ENCODE results near the gene DHDH.

The DHDH gene

GRCh38 chr19:48985711-48986110 lies 52.2 kb downstream of the DHDH start:
- Histone ChIP-seq H3K79me1 (ENCODE audit: low read length) (peaks cover 3% of the 10 kb centered on the region), H3K23ac (ENCODE audit: low read length) (no peak overlapping the region), H3K9ac (ENCODE audit: low read length) (no peak overlapping the region), H3K4me3 (ENCODE audit: low read length) (no peak overlapping the region), H2AK5ac (ENCODE audit: low read length) (no peak overlapping the region), H4K5ac (ENCODE audit: low read length) (no peak overlapping the region), H3K36me3 (ENCODE audit: control insufficient read depth, insufficient read depth, low read length) (peaks cover 3% of the 10 kb centered on the region), H2BK5ac (ENCODE audit: low read length) (no peak overlapping the region), H3K18ac (ENCODE audit: low read length) (no peak overlapping the region), H3K27me3 (ENCODE audit: insufficient read depth, low read length, poor library complexity) (no peaks in the 10 kb centered on the region), H3K4ac (ENCODE audit: low read depth, low read length) (no peak overlapping the region), H3K79me2 (ENCODE audit: control insufficient read depth, insufficient read depth, low read length) (no peaks in the 10 kb centered on the region), H2BK120ac (ENCODE audit: low read depth, low read length) (no peak overlapping the region), H4K8ac (ENCODE audit: low read depth, low read length) (no peak overlapping the region), H3K27ac (ENCODE audit: low read depth, low read length) (no peak overlapping the region), H3K4me2 (ENCODE audit: low read length) (no peak overlapping the region), H2BK15ac (replicated peaks; ENCODE audit: low read depth) (no peak overlapping the region), H3K4me1 (ENCODE audit: control insufficient read depth, low read depth, low read length) (no peaks in the 10 kb centered on the region), H3K56ac (ENCODE audit: low read length) (no peak overlapping the region)
- no peak for DNase-seq
- no CpG with 5 or more reads among the region's 13 CpGs for WGBS (ENCODE audit: extremely low coverage, insufficient coverage, low lambda C conversion rate)

- WGBS (ENCODE audit: extremely low coverage, insufficient coverage, low lambda C conversion rate), result no CpG with 5 or more reads among the region's 3 CpGs
- H3K27me3 ChIP-seq (ENCODE audit: insufficient read depth, low read length, poor library complexity), result no peaks in the 10 kb centered on the region
- H2BK120ac ChIP-seq (ENCODE audit: low read depth, low read length), result no peak overlapping the region
- H2BK15ac ChIP-seq (replicated peaks; ENCODE audit: low read depth), result no peak overlapping the region
- no peak overlapping the region for H3K4ac ChIP-seq (ENCODE audit: low read depth, low read length)
- no peak overlapping the region for H4K8ac ChIP-seq (ENCODE audit: low read depth, low read length)
- no peak for DNase-seq
- peaks cover 1% of the 10 kb centered on the region for H3K79me2 ChIP-seq (ENCODE audit: control insufficient read depth, insufficient read depth, low read length)
- no peak overlapping the region for H2BK5ac ChIP-seq (ENCODE audit: low read length)
- H3K18ac ChIP-seq (ENCODE audit: low read length), result no peak overlapping the region
- H3K4me1 ChIP-seq (ENCODE audit: control insufficient read depth, low read depth, low read length), result no peaks in the 10 kb centered on the region
- H3K27ac ChIP-seq (ENCODE audit: low read depth, low read length), result no peak overlapping the region
- H3K56ac ChIP-seq (ENCODE audit: low read length), result no peak overlapping the region
- peaks cover 7% of the 10 kb centered on the region for H3K79me1 ChIP-seq (ENCODE audit: low read length)
- H3K4me3 ChIP-seq (ENCODE audit: low read length), result no peak overlapping the region
- no peak overlapping the region for H3K9ac ChIP-seq (ENCODE audit: low read length)
- no peak overlapping the region for H4K5ac ChIP-seq (ENCODE audit: low read length)
- no peak overlapping the region for H3K23ac ChIP-seq (ENCODE audit: low read length)
- H3K4me2 ChIP-seq (ENCODE audit: low read length), result no peak overlapping the region
- H3K36me3 ChIP-seq (ENCODE audit: control insufficient read depth, insufficient read depth, low read length), result peaks cover 3% of the 10 kb centered on the region
- no peak overlapping the region for H2AK5ac ChIP-seq (ENCODE audit: low read length)
Observed at GRCh38 chr19:48986211-48986610, 52.7 kb downstream of the DHDH start.

DNA sequence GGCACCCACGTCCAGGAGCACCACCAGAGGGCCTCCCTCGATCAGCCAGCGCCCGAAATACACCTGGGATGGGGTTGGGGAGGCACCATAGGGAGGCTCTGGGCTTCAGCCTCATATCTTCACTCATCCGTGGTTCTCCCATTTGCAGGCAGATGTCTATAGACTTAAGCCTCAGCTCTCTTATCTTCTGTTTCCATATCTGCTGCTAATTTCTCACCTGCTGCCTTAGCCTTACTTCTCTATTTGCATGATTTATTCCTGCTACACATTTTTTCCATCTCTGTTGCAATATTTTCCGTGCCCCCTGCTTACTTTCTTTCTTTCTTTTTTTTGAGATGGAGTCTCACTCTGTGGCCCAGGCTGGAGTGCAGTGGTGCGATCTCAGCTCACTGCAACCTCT lies 53.8 kb downstream of the DHDH start:
- Histone ChIP-seq H3K9ac (ENCODE audit: low read length) (no peak overlapping the region), H3K4ac (ENCODE audit: low read depth, low read length) (no peak overlapping the region), H2BK120ac (ENCODE audit: low read depth, low read length) (no peak overlapping the region), H2BK5ac (ENCODE audit: low read length) (no peak overlapping the region), H3K23ac (ENCODE audit: low read length) (no peak overlapping the region), H3K27ac (ENCODE audit: low read depth, low read length) (no peak overlapping the region), H4K8ac (ENCODE audit: low read depth, low read length) (no peak overlapping the region), H3K36me3 (ENCODE audit: control insufficient read depth, insufficient read depth, low read length) (peaks cover 3% of the 10 kb centered on the region), H2AK5ac (ENCODE audit: low read length) (no peak overlapping the region), H3K79me2 (ENCODE audit: control insufficient read depth, insufficient read depth, low read length) (peaks cover 4% of the 10 kb centered on the region), H3K79me1 (ENCODE audit: low read length) (peaks cover 8% of the 10 kb centered on the region), H3K4me2 (ENCODE audit: low read length) (no peak overlapping the region), H3K4me3 (ENCODE audit: low read length) (no peak overlapping the region), H3K56ac (ENCODE audit: low read length) (no peak overlapping the region), H3K27me3 (ENCODE audit: insufficient read depth, low read length, poor library complexity) (no peaks in the 10 kb centered on the region), H2BK15ac (replicated peaks; ENCODE audit: low read depth) (no peak overlapping the region), H4K5ac (ENCODE audit: low read length) (no peak overlapping the region), H3K18ac (ENCODE audit: low read length) (no peak overlapping the region), H3K4me1 (ENCODE audit: control insufficient read depth, low read depth, low read length) (no peaks in the 10 kb centered on the region)
- DNase-seq, result peak; percentile 16
- no CpG with 5 or more reads among the region's 7 CpGs for WGBS (ENCODE audit: extremely low coverage, insufficient coverage, low lambda C conversion rate)

GRCh38 chr19:48988286-48988685 lies 54.8 kb downstream of the DHDH start:
- H3K27me3 ChIP-seq (ENCODE audit: insufficient read depth, low read length, poor library complexity), result no peaks in the 10 kb centered on the region
- no peak overlapping the region for H3K4me2 ChIP-seq (ENCODE audit: low read length)
- no peak overlapping the region for H2BK5ac ChIP-seq (ENCODE audit: low read length)
- no peak overlapping the region for H3K23ac ChIP-seq (ENCODE audit: low read length)
- H3K27ac ChIP-seq (ENCODE audit: low read depth, low read length), result no peak overlapping the region
- H3K4ac ChIP-seq (ENCODE audit: low read depth, low read length), result no peak overlapping the region
- H3K79me2 ChIP-seq (ENCODE audit: control insufficient read depth, insufficient read depth, low read length), result peaks cover 4% of the 10 kb centered on the region
- peaks cover 8% of the 10 kb centered on the region for H3K79me1 ChIP-seq (ENCODE audit: low read length)
- H3K4me3 ChIP-seq (ENCODE audit: low read length), result no peak overlapping the region
- H3K4me1 ChIP-seq (ENCODE audit: control insufficient read depth, low read depth, low read length), result no peaks in the 10 kb centered on the region
- no peak overlapping the region for H3K9ac ChIP-seq (ENCODE audit: low read length)
- H3K56ac ChIP-seq (ENCODE audit: low read length), result no peak overlapping the region
- H2BK15ac ChIP-seq (replicated peaks; ENCODE audit: low read depth), result no peak overlapping the region
- no peak for DNase-seq
- H2AK5ac ChIP-seq (ENCODE audit: low read length), result no peak overlapping the region
- H2BK120ac ChIP-seq (ENCODE audit: low read depth, low read length), result no peak overlapping the region
- H3K18ac ChIP-seq (ENCODE audit: low read length), result no peak overlapping the region
- H4K5ac ChIP-seq (ENCODE audit: low read length), result no peak overlapping the region
- no CpG with 5 or more reads among the region's 7 CpGs for WGBS (ENCODE audit: extremely low coverage, insufficient coverage, low lambda C conversion rate)
- H4K8ac ChIP-seq (ENCODE audit: low read depth, low read length), result no peak overlapping the region
- peaks cover 3% of the 10 kb centered on the region for H3K36me3 ChIP-seq (ENCODE audit: control insufficient read depth, insufficient read depth, low read length)

GRCh38 chr19:48988860-48989259 lies 55.4 kb downstream of the DHDH start:
- no peak overlapping the region for H3K23ac ChIP-seq (ENCODE audit: low read length)
- no peak overlapping the region for H3K27ac ChIP-seq (ENCODE audit: low read depth, low read length)
- H2BK5ac ChIP-seq (ENCODE audit: low read length), result no peak overlapping the region
- H3K36me3 ChIP-seq (ENCODE audit: control insufficient read depth, insufficient read depth, low read length), result peaks cover 3% of the 10 kb centered on the region
- H3K79me2 ChIP-seq (ENCODE audit: control insufficient read depth, insufficient read depth, low read length), result peaks cover 6% of the 10 kb centered on the region
- H2BK15ac ChIP-seq (replicated peaks; ENCODE audit: low read depth), result no peak overlapping the region
- no peak overlapping the region for H2BK120ac ChIP-seq (ENCODE audit: low read depth, low read length)
- no peak overlapping the region for H2AK5ac ChIP-seq (ENCODE audit: low read length)
- H3K56ac ChIP-seq (ENCODE audit: low read length), result no peak overlapping the region
- H4K8ac ChIP-seq (ENCODE audit: low read depth, low read length), result no peak overlapping the region
- H3K9ac ChIP-seq (ENCODE audit: low read length), result no peak overlapping the region
- no peak overlapping the region for H3K4ac ChIP-seq (ENCODE audit: low read depth, low read length)
- DNase-seq, result no peak
- H3K18ac ChIP-seq (ENCODE audit: low read length), result no peak overlapping the region
- no peak overlapping the region for H3K4me2 ChIP-seq (ENCODE audit: low read length)
- no CpG with 5 or more reads among the region's 9 CpGs for WGBS (ENCODE audit: extremely low coverage, insufficient coverage, low lambda C conversion rate)
- peaks cover 8% of the 10 kb centered on the region for H3K79me1 ChIP-seq (ENCODE audit: low read length)
- H3K4me3 ChIP-seq (ENCODE audit: low read length), result no peak overlapping the region
- no peaks in the 10 kb centered on the region for H3K4me1 ChIP-seq (ENCODE audit: control insufficient read depth, low read depth, low read length)
- no peak overlapping the region for H4K5ac ChIP-seq (ENCODE audit: low read length)
- no peaks in the 10 kb centered on the region for H3K27me3 ChIP-seq (ENCODE audit: insufficient read depth, low read length, poor library complexity)

DNA sequence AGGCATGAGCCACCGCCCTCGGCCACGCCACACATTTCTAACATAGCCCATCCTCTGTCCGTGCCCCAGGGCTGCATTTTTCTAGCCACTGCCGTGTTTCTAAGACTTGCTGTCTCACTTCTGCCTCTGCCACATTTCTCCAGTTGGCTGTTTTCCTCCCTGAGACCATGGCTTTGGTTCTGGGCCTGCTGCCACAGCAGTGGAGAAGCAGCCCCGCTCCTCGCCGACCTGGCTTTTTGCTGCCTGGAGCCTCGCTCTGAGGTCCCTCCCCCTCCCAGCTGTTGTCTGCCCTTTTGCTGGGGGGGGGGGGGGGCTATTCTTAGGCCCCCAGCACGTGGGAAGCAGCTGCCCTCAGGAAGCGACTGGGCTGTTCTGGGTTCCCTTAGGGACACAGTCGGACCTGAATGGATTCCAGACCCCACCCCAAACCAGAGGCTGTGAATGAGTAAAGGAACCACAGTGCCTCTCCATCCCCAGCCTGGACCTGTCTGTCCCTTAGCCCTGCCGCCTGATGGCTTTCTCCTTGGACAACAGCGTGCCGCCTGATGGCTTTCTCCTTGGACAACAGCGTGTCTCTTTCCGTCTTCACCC lies 56.3 kb downstream of the DHDH start:
- Histone ChIP-seq H2AK5ac (ENCODE audit: low read length) (no peak overlapping the region), H3K79me1 (ENCODE audit: low read length) (peaks cover 12% of the 10 kb centered on the region), H3K4ac (ENCODE audit: low read depth, low read length) (no peak overlapping the region), H3K56ac (ENCODE audit: low read length) (no peak overlapping the region), H3K23ac (ENCODE audit: low read length) (no peak overlapping the region), H3K4me2 (ENCODE audit: low read length) (no peak overlapping the region), H3K18ac (ENCODE audit: low read length) (no peak overlapping the region), H3K4me1 (ENCODE audit: control insufficient read depth, low read depth, low read length) (no peaks in the 10 kb centered on the region), H3K79me2 (ENCODE audit: control insufficient read depth, insufficient read depth, low read length) (peaks cover 13% of the 10 kb centered on the region), H3K9ac (ENCODE audit: low read length) (no peak overlapping the region), H4K8ac (ENCODE audit: low read depth, low read length) (no peak overlapping the region), H3K27ac (ENCODE audit: low read depth, low read length) (no peak overlapping the region), H2BK15ac (replicated peaks; ENCODE audit: low read depth) (no peak overlapping the region), H3K4me3 (ENCODE audit: low read length) (no peak overlapping the region), H2BK120ac (ENCODE audit: low read depth, low read length) (no peak overlapping the region), H3K27me3 (ENCODE audit: insufficient read depth, low read length, poor library complexity) (no peaks in the 10 kb centered on the region), H2BK5ac (ENCODE audit: low read length) (no peak overlapping the region), H4K5ac (ENCODE audit: low read length) (no peak overlapping the region), H3K36me3 (ENCODE audit: control insufficient read depth, insufficient read depth, low read length) (peaks cover 3% of the 10 kb centered on the region)
- WGBS (ENCODE audit: extremely low coverage, insufficient coverage, low lambda C conversion rate), result no CpG with 5 or more reads among the region's 17 CpGs
- no peak for DNase-seq
